Activated CD4-positive, alpha-beta T cell treated with anti-CD3 and anti-CD28 coated beads for 48 hours (primary cell): ENCODE data around the gene CAMK2B.

Experiments used
- DNase-seq: peaks from one replicate; pipeline ENCODE4 v3.0.0-alpha.2; 2020

CAMK2B gene

DNA sequence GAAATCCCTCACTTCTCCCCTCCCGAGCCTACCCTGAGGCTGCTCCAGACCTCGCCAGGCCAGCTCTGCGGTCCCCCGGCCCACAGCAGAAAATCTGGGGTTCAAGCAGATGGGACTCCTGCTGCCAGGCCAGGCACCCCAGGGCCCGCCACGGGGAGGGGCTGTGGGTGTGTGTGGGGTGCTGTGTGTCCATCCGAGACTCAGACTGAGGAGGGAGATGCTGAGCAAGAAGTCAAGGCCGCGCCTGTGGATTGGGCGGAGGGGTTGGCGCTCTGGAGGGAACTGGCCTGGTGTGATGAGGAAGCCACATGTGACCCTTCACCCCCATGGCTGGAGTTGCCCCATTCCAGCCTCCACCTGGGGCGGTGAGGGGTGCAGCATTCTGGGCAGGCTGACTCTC, 73.5 kb downstream of the CAMK2B start:
- no peak for DNase-seq

DNA sequence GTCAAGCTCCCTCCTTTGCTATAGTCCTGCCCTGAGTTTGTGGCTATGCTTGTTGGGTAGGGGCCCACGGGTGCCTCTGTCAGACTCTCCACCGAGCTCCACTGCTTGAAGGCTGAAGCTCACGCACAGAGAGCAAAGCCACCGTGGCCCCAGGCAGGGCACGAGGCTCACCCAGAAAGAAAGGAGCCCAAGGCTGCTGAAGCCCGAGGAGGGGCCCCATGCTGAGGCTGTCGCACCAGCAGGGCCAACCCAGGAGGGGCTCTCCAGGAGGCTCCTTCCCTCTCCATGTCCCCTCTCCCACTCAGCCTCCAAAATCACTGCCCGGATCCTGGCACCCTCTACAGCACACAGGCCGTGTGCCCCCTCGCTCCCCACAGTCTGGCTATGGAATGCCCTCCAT, 74.1 kb downstream of the CAMK2B start:
- no peak for DNase-seq

DNA sequence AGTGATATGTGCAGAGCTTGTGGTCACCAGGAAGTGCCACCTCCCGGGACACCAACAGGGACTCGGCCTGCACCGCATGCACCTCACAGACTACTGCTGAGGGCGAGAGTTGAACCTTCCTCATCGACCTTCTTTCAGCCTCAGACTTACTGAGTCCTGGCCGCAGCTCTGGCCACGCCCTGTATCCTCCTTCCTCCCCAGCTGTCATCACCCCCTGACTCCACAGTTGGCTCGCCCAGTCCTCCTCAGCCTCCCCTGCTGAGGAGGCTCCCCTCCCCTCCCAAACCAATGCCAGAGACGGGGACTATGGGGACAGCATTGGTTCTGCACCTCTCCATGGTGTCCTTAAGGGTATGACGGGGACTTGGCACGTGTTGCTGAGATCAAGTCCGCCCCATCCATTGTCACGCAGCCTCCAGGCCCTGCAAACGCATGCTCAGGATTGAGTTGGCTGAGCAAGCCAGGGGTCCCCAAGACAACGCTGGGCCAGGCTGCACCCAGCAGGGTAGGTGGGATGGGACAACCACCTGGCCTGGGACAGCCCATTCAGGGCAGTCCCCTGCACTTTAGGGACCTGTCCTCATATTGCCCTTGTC, 75.7 kb downstream of the CAMK2B start:
- DNase-seq: no peak

DNA sequence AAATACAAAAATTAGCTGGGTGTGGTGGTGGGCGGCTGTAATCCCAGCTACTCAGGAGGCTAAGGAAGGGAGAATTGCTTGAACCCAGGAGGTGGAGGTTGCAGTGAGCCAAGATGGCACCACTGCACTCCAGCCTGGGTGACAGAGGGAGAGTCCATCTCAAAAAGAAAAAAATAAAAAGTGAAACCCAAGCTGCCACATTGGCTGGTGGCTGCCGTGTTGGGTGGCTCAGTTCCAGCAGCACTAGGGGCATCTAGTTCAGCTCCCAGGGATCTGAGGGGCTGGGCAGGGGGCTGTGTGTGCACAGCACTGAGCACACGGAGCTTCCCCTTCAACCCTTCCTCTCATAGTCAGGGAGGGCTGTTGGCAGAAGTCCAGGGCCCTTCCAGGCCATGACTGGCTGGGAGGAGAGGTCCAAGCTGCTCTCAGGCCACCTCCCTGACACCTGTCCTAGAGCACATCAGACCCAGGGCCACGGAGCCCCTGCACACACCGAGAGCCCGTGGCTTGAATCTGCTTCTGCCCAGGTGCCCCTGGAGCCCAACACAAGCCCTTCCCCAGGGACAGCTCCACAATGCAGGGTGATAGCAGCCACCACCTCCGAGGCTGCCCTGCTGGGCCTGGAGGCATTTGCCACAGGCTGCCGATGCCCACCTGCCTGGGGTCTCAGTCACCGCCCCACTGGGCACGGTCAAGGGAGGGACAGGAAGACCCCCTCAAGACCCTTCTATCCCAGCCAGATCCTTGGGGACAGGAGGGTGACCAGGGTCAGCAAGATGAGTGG, 77.3 kb downstream of the CAMK2B start:
- no peak for DNase-seq

DNA sequence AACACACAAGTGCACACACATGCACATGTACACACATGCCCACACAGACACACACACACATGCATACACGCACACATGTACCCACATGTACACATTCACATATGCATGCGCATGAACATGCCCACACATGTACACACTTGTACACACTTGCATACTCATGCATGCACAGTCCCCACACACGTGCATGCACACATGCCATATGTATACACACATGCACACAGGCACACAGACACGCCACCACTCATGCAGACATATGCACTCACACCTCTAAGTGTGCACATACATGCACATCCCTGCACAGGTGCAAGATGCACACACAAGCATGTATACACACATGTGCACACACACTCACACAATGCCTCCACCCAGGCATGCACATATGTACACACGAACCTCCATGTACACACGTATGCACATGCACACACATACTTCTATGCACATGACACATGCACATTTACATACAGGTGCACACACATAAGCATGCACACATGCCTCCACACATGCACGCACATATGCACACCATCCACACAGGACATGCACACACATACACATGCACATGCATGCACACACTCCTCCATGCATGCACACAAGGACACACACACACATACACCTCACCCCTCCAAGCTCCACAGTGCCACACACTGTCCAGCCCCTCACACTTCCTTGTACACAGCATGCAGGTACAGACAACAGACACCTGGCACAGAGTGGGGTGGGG, 78.8 kb downstream of the CAMK2B start:
- no peak for DNase-seq

- peak; percentile 49 for DNase-seq
These were observed 81.1 kb downstream of the CAMK2B start for GRCh38 chr7:44244282-44244681.

GRCh38 chr7:44242091-44242490, 83.3 kb downstream of the CAMK2B start:
- DNase-seq: no peak

DNA sequence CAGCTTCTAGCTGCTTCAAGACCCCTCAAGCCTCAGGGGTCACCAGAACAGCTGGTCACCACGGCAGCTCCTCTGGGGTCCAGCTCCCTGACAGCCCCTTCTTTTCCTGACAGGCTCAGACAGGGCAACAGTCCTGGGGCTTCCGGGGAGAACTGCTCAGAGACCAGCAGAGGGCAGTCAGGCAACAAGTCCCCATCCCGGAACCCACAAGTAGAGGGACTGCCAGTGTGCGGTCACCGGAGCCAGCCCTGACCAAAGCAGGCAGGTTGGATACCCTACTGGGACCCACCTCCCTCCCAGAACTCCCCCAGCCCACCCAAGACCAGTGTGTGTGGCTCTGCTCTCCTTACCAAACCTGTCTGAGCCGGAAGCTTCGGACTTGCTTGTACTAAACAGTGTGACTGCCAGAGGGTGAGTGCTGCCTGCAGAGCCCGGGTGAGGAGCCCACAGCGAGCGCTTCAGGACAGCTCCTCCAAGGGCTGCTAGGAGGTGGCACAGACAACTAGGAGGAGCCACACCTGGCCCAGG, 84.3 kb downstream of the CAMK2B start:
- peak; percentile 75 for DNase-seq

DNA sequence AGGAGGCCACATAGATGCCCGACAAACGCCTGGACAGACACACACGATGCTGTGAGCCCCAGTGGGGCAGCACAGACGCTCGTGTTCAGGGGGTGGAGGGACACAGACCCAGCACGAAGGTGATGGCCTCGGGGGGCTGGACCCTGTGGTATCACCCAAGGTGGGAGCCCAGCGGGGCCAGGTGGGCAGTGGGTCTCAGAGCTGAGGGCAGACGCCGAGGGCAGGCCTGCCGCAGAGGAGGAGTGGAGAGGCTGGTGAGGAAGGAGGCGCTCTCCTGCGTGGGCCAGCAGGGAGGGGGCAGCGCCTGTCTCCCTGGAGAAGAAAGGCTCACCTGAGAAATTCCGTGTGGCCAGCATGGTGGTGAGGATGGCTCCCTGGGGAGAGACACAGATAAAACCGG, 85.0 kb downstream of the CAMK2B start:
- DNase-seq: no peak

DNA sequence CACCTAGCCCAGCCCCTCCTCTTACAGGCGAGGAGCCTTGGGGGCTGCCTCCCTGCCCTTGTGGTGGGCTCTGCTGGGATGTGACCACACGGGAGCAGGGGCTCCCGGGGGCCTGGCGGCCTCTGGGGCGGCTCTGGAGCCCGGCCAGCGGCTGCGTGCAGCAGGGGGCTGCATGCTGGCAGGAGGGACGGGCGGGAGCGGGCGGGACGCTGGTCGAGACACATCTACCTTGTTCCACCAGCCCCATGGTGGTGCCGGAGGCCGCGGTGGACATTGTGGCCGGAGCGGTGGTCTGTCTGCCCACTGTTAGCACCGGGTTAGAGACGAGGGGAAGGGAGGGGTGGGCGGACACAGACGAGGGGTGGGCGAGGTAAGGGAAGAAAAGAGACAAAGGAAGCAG, 86.0 kb downstream of the CAMK2B start:
- no peak for DNase-seq

- no peak for DNase-seq
These were observed 87.2 kb downstream of the CAMK2B start for GRCh38 chr7:44238116-44238695.

DNA sequence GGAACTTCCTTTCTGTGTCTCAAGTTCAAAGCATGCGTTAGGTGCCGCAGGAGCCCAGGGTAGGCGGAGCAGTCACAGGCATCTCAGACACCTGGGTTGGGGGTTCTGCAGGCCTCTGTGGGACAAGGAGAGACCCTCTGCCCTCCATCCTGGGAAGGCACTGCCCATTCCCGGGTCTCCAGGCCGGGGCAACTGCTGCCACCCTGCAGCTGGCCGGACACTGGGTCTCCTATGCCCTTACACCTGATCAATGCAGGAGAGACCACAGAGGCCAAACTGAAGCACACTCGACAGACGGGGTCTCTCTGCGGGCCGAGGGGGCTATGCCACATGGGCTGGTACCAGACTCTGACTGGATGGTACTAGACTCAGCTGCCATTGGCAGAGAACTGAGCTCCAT, 87.7 kb downstream of the CAMK2B start:
- DNase-seq: no peak

DNA sequence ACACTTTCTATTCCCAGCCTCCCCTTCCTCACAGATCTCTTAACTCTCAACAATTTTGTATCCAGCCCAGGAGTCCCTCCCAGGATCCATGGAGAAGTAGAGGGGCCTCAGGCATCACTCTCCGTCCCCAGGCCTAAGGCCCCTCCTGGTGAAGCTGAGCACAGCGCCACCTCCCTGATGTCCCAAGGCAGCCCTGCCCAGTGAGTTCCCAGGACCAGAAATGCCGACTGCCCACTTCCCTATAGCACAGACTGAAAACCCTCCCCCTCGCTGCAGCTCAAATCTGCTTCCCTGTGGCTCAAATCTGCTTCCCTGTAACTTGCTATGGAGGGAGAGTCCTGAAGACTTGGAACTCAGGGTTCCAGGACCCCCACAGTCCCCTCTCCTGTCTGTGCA, 89.1 kb downstream of the CAMK2B start:
- DNase-seq: no peak

DNA sequence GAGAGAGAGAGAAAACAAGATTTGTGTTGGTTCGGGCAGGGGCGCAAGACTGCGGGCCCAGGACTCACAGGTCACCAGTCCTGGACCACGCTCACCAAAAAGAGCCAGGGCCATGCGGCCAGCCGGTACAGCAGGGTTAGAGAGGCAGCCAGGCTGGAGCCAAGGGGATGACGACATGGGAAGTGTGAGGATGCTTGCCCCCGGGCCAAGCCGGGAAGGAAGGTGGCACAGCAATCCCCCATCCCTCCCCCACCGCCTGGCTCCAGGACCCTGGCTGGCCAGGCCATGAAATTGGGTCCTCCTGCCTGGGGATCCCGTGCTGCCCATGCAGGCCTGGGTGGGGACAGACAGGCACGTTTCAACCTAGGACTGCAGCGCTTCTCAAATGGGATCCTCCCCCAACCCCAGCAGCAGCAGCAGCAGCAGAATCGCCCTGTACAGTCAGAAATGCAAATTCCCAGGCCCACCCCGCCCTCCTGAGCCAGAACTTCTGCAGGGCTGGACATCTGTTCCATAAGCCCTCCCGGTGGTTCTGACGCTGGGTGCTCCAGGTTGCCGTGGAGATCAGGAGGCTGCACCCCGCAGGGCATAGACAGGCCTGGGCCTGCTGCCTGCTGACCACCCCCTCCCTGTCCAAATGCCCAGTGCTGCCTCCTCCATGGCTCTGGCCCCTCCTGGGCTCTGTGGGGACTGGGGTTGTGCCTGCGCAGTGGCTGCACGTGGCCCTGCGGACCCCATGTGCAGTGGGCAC, 89.6 kb downstream of the CAMK2B start:
- DNase-seq: no peak

DNA sequence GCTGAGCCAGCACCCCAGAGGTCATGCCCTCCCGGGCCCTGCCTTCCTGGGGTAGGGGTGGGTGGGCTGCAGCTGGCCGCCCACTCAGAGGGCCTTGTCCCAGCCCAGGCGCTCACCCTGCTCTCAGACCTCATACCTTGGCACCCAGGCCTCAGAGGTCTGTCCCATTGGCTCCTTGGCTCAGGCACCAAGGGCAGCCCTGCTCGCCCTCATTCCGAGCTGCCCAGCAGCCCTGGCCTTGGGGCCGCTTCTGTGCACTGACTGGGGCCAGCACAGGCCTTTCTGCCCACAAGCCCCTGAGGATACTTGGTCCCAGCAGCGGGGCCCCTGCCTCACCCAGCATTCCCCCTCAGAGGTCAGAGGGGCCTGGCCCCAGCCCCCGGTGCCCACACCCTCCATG, 90.3 kb downstream of the CAMK2B start:
- DNase-seq: no peak

- DNase-seq: no peak
These were observed 92.3 kb downstream of the CAMK2B start for GRCh38 chr7:44232901-44233715.

- DNase-seq: no peak
These were observed 93.0 kb downstream of the CAMK2B start for GRCh38 chr7:44232396-44232795.

DNA sequence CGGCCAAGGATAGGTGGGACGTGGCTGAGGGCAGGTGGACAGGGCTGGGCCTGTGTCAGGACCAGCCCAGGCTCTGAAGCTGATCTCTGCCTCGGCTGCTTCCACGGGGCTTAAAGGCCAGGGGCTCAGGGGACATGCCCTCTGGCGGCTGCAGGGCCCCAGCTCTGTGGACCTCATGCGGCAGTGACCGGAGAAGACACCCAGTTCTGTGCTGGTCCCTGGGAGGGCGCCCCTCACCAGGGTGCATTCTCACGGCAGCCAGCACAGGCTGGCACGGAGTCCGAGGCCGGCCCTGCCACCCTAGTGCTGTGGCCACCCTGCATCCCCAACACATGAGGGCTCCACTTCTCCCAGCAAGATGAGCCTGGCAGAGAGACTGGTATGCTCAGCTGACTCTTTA, 94.3 kb downstream of the CAMK2B start:
- no peak for DNase-seq

DNA sequence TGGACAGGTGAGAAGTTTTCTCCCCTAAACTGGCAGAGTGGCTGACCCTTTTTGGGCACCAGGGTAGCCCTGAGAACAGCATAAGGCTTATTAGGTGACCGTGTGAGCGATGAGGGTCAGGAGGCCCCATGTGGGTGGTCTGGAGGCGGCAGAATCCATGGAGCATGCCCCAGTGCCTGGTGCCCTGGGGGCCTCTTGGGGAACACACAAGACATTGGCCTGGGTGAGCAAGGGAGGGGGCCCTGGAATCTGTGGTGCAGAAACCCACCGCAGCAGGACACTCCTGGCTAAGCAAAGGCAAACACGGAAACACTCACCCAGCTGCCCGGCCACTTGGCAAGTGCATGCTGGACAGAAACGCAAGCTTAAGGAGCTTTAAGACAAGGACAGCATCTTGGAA, 95.1 kb downstream of the CAMK2B start:
- DNase-seq: no peak

GRCh38 chr7:44229546-44230105, 95.8 kb downstream of the CAMK2B start:
- no peak for DNase-seq

DNA sequence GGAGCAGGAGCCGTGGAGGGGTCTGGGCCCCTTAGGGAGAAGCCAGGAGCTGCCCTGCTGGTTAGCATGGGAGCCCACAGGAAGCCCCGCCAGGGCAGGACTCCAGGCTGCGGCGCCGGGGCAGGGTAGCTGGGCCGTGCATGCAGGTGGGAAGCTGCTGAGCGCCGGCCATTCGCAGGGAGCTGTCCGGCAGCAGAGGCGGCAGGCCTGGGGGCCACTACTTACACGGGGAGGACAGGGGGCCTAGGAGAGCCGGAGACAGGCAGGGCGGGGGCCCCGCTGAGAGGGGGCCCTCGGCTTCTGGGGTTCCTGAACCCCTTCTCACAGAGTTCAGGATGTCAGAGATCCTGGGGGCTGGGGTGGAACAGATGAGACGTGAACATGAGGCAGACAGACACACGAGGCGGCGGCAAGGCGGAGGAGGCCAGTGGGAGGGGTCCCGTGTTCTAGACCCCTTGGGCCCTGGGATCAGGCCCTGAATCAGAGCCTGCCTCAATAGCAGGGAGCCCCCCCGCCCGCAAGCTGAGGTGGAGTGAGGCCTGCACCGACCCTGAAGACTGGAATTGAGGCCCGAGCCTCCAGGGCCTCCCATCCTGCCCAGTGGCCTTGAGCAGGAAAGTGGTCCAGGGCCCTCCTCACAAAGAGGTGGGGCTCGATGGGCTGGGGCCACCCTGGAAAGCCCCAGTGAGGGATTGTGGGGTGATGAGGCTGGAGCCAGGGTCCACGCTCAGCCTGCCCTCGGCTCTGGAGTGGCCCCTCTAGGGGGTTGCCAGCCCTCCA, 96.6 kb downstream of the CAMK2B start:
- no peak for DNase-seq
